HepG2 (cell line): ENCODE results near the gene C1QTNF3. TPM values are rescaled to one million over a fixed set of nuclear protein-coding genes. Genes with fewer than 3 reads are reported as not detected.

Experiments
- AGO1 ChIP-seq: fragments of 200-400 bp; formaldehyde crosslinking; IDR thresholded peaks from 2 replicates; pipeline ENCODE4 v1.6.1; 2017; ENCODE audit warnings: mild to moderate bottlenecking, low read depth, low read length, moderate library complexity; ENCODE audit not compliant: poor library complexity, severe bottlenecking
- BATF2 ChIP-seq: sonication (generic); formaldehyde crosslinking; IDR thresholded peaks from 2 replicates; pipeline ENCODE4 v1.8.0; 2022; ENCODE audit warnings: mild to moderate bottlenecking, missing genetic modification reagents, moderate library complexity
- CBFB ChIP-seq: sonication (generic); formaldehyde crosslinking; IDR thresholded peaks from 2 replicates; pipeline ENCODE4 v1.4.0; 2020; ENCODE audit warnings: missing genetic modification reagents
- FOXJ3 ChIP-seq: sonication (generic); formaldehyde crosslinking; IDR thresholded peaks from 2 replicates; pipeline ENCODE4 v1.4.0; 2020; ENCODE audit warnings: missing genetic modification reagents, mild to moderate bottlenecking, borderline replicate concordance
- KAT8 ChIP-seq: IDR thresholded peaks from 2 replicates; pipeline ENCODE4 v1.6.1; 2016; ENCODE audit warnings: missing genetic modification reagents, missing compliant biosample characterization
- MTERF4 ChIP-seq: sonication (generic); formaldehyde crosslinking; IDR thresholded peaks from 2 replicates; pipeline ENCODE4 v1.8.0; 2023; ENCODE audit warnings: mild to moderate bottlenecking, missing genetic modification reagents
- MYC ChIP-seq: sonication (generic); formaldehyde crosslinking; IDR thresholded peaks from 2 replicates; pipeline ENCODE4 v1.9.0; 2021; ENCODE audit warnings: missing genetic modification reagents, borderline replicate concordance
- NCOA2 ChIP-seq: sonication (generic); formaldehyde crosslinking; IDR thresholded peaks from 2 replicates; pipeline ENCODE4 v1.8.0; 2022; ENCODE audit warnings: inconsistent platforms
- NR2C2 ChIP-seq: sonication (generic); formaldehyde crosslinking; IDR thresholded peaks from 2 replicates; pipeline ENCODE4 v1.4.0; 2020; ENCODE audit warnings: missing genetic modification reagents, mild to moderate bottlenecking, moderate library complexity, borderline replicate concordance
- RFX1 ChIP-seq: fragments of 450-650 bp; IDR thresholded peaks from 2 replicates; pipeline ENCODE4 v1.6.1; 2017
- SCMH1 ChIP-seq: sonication (generic); formaldehyde crosslinking; IDR thresholded peaks from 2 replicates; pipeline ENCODE4 v1.9.0; 2021; ENCODE audit warnings: missing genetic modification reagents, mild to moderate bottlenecking, borderline replicate concordance
- SIX4 ChIP-seq: sonication (generic); formaldehyde crosslinking; IDR thresholded peaks from 2 replicates; pipeline ENCODE4 v1.4.0; 2020; ENCODE audit warnings: missing genetic modification reagents
- SNAPC5 ChIP-seq: sonication (generic); formaldehyde crosslinking; IDR thresholded peaks from 2 replicates; pipeline ENCODE4 v1.8.1; 2023; ENCODE audit warnings: mild to moderate bottlenecking, missing genetic modification reagents, borderline replicate concordance
- STAT5B ChIP-seq: sonication (generic); formaldehyde crosslinking; IDR thresholded peaks from 2 replicates; pipeline ENCODE4 v1.4.0; 2020; ENCODE audit warnings: missing genetic modification reagents
- ZBTB3 ChIP-seq: sonication (generic); formaldehyde crosslinking; IDR thresholded peaks from 2 replicates; pipeline ENCODE4 v1.4.0; 2020; ENCODE audit warnings: low read depth, mild to moderate bottlenecking, moderate library complexity, missing genetic modification reagents, borderline replicate concordance
- ZNF263 ChIP-seq: sonication (generic); formaldehyde crosslinking; IDR thresholded peaks from 2 replicates; pipeline ENCODE4 v1.4.0; 2020; ENCODE audit warnings: missing genetic modification reagents
- ZNF343 ChIP-seq: sonication (generic); formaldehyde crosslinking; IDR thresholded peaks from 2 replicates; pipeline ENCODE4 v1.4.0; 2020; ENCODE audit warnings: mild to moderate bottlenecking, missing genetic modification reagents
- ZNF547 ChIP-seq: sonication (generic); formaldehyde crosslinking; IDR thresholded peaks from 2 replicates; pipeline ENCODE4 v1.5.1; 2020; ENCODE audit warnings: mild to moderate bottlenecking, missing genetic modification reagents
- ZNF672 ChIP-seq: sonication (generic); formaldehyde crosslinking; IDR thresholded peaks from 2 replicates; pipeline ENCODE4 v1.8.1; 2022; ENCODE audit warnings: missing genetic modification reagents
- ZNF879 ChIP-seq: sonication (generic); formaldehyde crosslinking; IDR thresholded peaks from 2 replicates; pipeline ENCODE4 v1.8.1; 2023; ENCODE audit warnings: missing genetic modification reagents
- polyA plus RNA-seq, 8 experiments: library from polyadenylated mRNA; depleted of rRNA in 3 of 8; stranded (reverse) in 7 of 8; unstranded in 1 of 8; fragments of >200 nt; fragmentation: Illumina TruSeq in 4 of 8; extraction: Trizol in 4 of 8; gene quantifications; 2 replicates each; pipeline versions ENCODE4 v1.2.1 to v1.2.3, GENCODE V29; 2011 to 2016; ENCODE audit warnings: low read depth in 4 of 8, missing spikeins in 1 of 8, mixed read lengths in 1 of 8; ENCODE audit not compliant: insufficient read depth in 1 of 8
- total RNA-seq, 5 experiments: library from RNA; depleted of rRNA; stranded (reverse); fragments of >200 nt; fragmentation: Illumina TruSeq; extraction: Trizol; gene quantifications; 2 replicates each; pipeline ENCODE4 v1.2.3, GENCODE V29; 2016; ENCODE audit warnings: low read depth in 1 of 5
- TF ChIP-seq, protein P1 (sequence below): IDR thresholded peaks from 2 replicates; pipeline ENCODE4 v1.6.1; 2016; ENCODE audit warnings: missing compliant biosample characterization, missing genetic modification reagents, borderline replicate concordance
- TF ChIP-seq, protein P2 (sequence below): IDR thresholded peaks from 2 replicates; pipeline ENCODE4 v1.6.1; 2016; ENCODE audit warnings: low read depth, borderline replicate concordance
- TF ChIP-seq, protein P3 (sequence below): fragments of 450-650 bp; IDR thresholded peaks from 2 replicates; pipeline ENCODE4 v1.6.1; 2017
- TF ChIP-seq, protein P4 (sequence below): sonication (generic); formaldehyde crosslinking; conservative IDR thresholded peaks from 2 replicates; pipeline ENCODE4 v1.4.0; 2020; ENCODE audit warnings: mild to moderate bottlenecking, missing genetic modification reagents, moderate library complexity

Gene C1QTNF3
- total and polyA plus RNA-seq, 2 of the 13 experiments (the other 11 are each of a cell fraction or from before 2014, with no cell fraction given) = 3.3 to 10.8 TPM

- TF ChIP-seq AGO1 (no peak), SCMH1 (CRISPR knock-in tag) (no peak), SNAPC5 (no peak), MYC (CRISPR knock-in tag) (no peak), ZNF879 (CRISPR knock-in tag) (no peak), ZNF343 (no peak), ZNF672 (no peak), MTERF4 (no peak), STAT5B (CRISPR knock-in tag) (no peak), ZNF547 (no peak), ZBTB3 (CRISPR knock-in tag) (no peak), KAT8 (CRISPR knock-in tag) (no peak), BATF2 (CRISPR knock-in tag) (no peak), NR2C2 (0 out of 2 replicates have a peak, but pooled peaks have one; percentile 38), CBFB (CRISPR knock-in tag) (no peak), RFX1 (no peak), ZNF263 (CRISPR knock-in tag) (no peak), NCOA2 (CRISPR knock-in tag) (peak; percentile 13; the same call in 1 of the 2 replicates), SIX4 (CRISPR knock-in tag) (no peak), FOXJ3 (CRISPR knock-in tag) (no peak)
- TF ChIP-seq, protein P1, sequence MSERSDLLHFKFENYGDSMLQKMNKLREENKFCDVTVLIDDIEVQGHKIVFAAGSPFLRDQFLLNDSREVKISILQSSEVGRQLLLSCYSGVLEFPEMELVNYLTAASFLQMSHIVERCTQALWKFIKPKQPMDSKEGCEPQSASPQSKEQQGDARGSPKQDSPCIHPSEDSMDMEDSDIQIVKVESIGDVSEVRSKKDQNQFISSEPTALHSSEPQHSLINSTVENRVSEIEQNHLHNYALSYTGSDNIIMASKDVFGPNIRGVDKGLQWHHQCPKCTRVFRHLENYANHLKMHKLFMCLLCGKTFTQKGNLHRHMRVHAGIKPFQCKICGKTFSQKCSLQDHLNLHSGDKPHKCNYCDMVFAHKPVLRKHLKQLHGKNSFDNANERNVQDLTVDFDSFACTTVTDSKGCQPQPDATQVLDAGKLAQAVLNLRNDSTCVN (CRISPR knock-in tag) = no peak
- TF ChIP-seq, protein P2, sequence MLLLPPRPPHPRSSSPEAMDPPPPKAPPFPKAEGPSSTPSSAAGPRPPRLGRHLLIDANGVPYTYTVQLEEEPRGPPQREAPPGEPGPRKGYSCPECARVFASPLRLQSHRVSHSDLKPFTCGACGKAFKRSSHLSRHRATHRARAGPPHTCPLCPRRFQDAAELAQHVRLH (CRISPR knock-in tag) = no peak
- TF ChIP-seq, protein P3, sequence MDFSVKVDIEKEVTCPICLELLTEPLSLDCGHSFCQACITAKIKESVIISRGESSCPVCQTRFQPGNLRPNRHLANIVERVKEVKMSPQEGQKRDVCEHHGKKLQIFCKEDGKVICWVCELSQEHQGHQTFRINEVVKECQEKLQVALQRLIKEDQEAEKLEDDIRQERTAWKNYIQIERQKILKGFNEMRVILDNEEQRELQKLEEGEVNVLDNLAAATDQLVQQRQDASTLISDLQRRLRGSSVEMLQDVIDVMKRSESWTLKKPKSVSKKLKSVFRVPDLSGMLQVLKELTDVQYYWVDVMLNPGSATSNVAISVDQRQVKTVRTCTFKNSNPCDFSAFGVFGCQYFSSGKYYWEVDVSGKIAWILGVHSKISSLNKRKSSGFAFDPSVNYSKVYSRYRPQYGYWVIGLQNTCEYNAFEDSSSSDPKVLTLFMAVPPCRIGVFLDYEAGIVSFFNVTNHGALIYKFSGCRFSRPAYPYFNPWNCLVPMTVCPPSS = no peak
- TF ChIP-seq, protein P4, sequence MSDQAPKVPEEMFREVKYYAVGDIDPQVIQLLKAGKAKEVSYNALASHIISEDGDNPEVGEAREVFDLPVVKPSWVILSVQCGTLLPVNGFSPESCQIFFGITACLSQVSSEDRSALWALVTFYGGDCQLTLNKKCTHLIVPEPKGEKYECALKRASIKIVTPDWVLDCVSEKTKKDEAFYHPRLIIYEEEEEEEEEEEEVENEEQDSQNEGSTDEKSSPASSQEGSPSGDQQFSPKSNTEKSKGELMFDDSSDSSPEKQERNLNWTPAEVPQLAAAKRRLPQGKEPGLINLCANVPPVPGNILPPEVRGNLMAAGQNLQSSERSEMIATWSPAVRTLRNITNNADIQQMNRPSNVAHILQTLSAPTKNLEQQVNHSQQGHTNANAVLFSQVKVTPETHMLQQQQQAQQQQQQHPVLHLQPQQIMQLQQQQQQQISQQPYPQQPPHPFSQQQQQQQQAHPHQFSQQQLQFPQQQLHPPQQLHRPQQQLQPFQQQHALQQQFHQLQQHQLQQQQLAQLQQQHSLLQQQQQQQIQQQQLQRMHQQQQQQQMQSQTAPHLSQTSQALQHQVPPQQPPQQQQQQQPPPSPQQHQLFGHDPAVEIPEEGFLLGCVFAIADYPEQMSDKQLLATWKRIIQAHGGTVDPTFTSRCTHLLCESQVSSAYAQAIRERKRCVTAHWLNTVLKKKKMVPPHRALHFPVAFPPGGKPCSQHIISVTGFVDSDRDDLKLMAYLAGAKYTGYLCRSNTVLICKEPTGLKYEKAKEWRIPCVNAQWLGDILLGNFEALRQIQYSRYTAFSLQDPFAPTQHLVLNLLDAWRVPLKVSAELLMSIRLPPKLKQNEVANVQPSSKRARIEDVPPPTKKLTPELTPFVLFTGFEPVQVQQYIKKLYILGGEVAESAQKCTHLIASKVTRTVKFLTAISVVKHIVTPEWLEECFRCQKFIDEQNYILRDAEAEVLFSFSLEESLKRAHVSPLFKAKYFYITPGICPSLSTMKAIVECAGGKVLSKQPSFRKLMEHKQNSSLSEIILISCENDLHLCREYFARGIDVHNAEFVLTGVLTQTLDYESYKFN (CRISPR knock-in tag) = 0 out of 2 replicates have a peak, but pooled peaks have one; percentile 43
Measured at GRCh38 chr5:34061993-34062392, 19.0 kb upstream of the C1QTNF3 start (continued).
